MM.1S (cell line): Measurements from ENCODE around the gene CYP4F3.

ENCODE experiments used
- CTCF ChIP-seq: fragments of 300-600 bp; sonication (generic); IDR thresholded peaks from 2 replicates; pipeline ENCODE4 v1.5.1; 2016; ENCODE audit warnings: antibody characterized with exemption, low read length, mixed read lengths
- EZH2 ChIP-seq: fragments of 300-600 bp; sonication (generic); optimal IDR thresholded peaks from 2 replicates; pipeline ENCODE3; 2017; ENCODE audit warnings: low read depth, mild to moderate bottlenecking, antibody characterized with exemption, low read length, mixed read lengths
- EZH2phosphoT487 ChIP-seq: fragments of 300-600 bp; sonication (generic); IDR thresholded peaks from 2 replicates; pipeline ENCODE4 v1.6.1; 2018; ENCODE audit warnings: antibody characterized with exemption, low read length

DNA sequence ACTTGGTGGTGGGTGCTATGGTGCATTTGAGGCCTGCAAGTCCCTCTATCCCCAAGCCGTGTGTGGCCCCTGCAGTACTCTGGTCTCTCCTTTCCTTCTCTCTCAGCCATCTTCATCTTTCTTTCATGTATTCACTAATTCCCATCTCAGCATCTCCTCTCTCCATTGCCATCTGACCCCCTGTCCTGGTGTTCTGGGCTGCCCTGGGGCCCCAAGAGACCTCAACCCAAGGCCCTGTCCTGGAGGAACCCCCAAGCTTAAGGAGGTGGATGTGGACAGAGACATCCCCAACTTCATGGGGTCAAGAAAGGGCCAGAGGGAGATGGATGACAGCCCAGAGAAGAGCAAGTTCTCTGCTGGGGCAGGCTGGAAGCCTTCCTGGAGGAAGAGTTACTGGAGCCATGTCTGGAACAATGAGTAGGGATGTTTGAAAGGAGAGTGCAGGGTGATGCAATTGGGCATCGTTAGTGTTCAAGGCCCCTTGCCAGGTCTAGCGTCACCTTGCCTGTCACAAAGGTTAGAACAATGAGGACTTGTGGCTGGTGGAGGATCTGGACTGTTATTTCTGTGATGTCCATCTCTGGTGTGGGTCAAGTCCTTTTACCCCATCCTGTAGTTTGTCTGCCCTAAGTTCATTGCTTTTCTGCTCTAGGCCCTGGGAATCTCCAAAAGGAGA, 3.5 kb downstream of the CYP4F3 start:
- TF ChIP-seq CTCF (no peak), EZH2phosphoT487 (no peak), EZH2 (no peak)
